Stimulated activated CD8-positive, alpha-beta memory T cell treated with anti-CD3 and anti-CD28 coated beads, Interleukin-7, amount 100 ng/mL, for 48 hours (primary cell): ENCODE data around the gene ASTL.
"Not testable (repeated sequence)": the region's sequence is repeated elsewhere in the genome, so short reads cannot be mapped to it uniquely, and the experiment has no call there.

Experiments used
- DNase-seq, 2 donors: peaks; one replicate each; pipeline ENCODE4 v3.0.0-alpha.2; 2020; ENCODE audit warnings: low read depth in 1 of 2; ENCODE audit errors: extremely low read depth in 1 of 2

The ASTL gene

GRCh38 chr2:96085541-96086355 is 52.6 kb downstream of the ASTL start:
- DNase-seq = no peak

- not testable (repeated sequence) for DNase-seq
Measured at GRCh38 chr2:96084858-96085518, 53.3 kb downstream of the ASTL start.

- DNase-seq = no peak
Measured at GRCh38 chr2:96083989-96084857, 54.1 kb downstream of the ASTL start.

- no peak for DNase-seq
Measured at GRCh38 chr2:96083064-96083939, 55.0 kb downstream of the ASTL start.

GRCh38 chr2:96082211-96083063 is 55.9 kb downstream of the ASTL start:
- DNase-seq = no peak

- DNase-seq = no peak
Measured at GRCh38 chr2:96081042-96081441, 57.3 kb downstream of the ASTL start.

- DNase-seq = no peak
Measured at GRCh38 chr2:96075199-96075771, 63.0 kb downstream of the ASTL start.

- DNase-seq = no peak
Measured at GRCh38 chr2:96074156-96074555, 64.1 kb downstream of the ASTL start.

- DNase-seq = no peak
Measured at GRCh38 chr2:96073170-96073775, 65.0 kb downstream of the ASTL start.
